Stimulated activated CD4-positive, alpha-beta T cell treated with anti-CD3 and anti-CD28 coated beads, Interleukin-1b, Interleukin-23, amount 100 ng/mL, for 48 hours (primary cell): ENCODE data around the gene AFF3.

Experiments used
- DNase-seq: peaks from one replicate; pipeline ENCODE4 v3.0.0-alpha.2; 2020

AFF3 gene

DNA sequence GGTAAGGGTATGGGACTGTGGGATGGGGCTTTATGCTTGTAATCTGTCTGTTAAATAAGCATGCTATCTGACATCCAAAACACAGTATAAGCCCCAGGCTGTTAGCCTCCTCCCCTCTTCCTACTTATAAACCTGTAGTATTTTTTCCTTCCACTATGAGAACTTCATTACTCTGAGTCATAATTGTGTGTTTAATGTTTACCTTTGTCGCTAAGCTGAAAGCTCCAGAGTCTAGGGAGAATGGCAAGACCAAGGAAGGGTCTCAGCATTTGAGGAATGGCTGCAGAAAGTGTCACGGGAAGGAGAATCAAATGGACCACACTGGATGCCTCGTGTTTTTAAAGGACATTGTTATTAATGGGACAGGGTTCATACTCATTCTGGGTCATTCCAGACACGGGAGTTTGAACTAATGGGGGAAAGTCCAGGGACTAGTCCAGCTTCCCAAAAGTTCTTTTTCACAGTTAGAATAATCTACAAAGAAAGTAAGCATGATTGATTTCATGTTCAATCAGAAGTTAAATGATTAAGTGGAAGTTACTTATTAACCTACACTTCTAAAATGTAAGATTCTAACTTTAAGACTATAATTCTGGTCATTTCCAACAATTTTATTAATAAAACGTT lies 292.2 kb downstream of the AFF3 start:
- DNase-seq: no peak

DNA sequence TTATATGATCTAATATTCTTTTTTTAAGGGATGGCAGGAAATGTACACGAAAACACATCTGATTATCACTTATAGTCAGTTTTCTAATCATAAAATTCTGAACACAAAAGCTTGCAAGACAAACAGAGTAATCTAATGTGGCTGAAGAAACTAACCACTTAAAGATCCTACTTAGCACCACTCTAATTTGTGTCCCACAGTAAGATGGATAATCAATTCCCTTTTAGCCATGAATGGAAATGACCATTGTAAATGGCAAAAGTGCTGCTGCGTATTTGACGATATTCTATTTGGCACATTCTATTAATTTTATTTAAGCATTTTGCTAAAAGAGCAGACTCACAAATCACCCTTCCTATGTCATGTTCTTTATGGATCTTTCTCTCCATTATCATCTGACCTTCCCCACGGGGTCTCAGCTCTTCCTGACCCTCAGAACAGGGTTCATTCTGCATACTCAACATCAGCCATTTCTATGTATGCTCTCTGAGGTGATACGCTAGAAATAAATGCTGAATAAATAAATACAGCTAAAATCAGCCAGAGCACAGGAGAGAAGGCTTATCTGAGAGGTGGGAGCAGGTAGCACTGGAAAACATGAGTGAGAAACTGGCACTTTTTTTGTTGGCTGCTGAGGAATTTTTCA lies 295.8 kb downstream of the AFF3 start:
- no peak for DNase-seq

DNA sequence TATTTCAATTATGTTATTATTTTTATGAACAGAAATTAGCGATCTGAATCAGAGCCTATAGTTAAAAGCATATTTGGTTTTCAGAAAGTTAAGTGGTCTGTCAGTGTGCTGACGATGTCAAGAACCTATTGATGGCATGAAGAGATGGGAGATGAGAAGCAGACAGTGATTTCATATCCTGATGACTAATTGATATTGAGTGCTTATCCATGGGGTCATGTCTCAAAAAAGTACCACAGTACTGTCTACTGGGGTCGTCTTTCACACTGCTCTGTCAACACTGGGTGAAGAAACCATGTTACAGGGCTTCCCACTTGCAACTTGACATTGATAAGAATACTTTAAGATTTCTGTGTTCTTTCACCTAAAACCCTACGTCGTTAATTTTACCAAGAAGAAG lies 297.1 kb downstream of the AFF3 start:
- no peak for DNase-seq

DNA sequence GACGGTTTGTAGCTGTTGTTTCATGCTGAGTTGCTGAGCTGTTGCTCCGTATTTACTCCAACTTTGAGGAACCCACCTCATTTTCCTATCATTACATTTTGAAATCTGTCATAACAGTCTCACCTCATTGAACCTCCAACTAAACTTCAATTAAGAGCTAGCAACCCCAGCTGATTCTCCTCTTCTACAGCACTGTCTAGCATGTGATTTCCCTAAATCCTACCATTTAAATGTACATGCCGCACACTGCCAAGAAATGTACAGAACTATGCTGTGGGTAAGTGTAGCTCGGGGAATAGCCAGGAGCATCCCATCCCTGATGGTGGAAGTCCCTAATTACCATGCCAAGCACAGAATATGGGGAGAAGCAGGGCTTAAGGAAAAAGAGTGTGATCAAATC lies 299.9 kb downstream of the AFF3 start:
- DNase-seq: no peak

DNA sequence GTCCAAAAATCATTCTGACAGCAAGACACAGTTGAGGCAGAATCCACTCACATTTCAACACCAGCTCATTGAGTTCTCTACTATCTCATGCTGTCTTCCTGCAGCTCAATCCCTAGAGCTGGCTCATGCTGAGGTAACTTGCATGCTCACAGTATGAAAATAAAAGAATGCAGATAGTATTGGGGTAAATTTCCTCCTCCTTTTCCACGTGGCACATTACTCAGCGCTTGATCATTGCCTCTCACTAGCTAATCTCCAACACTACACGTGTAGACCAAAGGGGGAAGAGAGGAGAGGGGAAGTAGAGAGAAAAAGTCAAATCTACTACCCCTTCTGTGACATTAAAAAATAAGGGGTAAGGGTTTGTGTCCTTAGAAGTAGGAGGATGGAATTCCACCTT lies 300.6 kb downstream of the AFF3 start:
- no peak for DNase-seq

DNA sequence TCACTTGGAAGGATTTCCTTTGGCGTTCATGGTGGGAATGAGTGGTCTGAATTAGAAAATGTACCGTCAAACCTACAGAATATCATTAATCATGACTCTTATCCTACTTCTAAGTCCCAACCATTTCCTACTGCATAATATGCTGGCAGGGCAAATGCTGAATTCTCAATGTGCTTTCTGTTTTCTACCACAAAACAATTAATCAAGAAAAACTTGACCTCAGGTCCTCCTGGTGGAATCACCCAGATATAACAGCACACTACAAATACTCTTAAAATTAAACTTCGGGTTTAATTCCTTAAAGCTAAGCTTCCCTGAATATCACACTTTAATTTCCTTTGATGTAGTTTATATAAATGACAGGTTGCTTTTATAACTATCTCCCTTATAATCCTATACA lies 301.6 kb downstream of the AFF3 start:
- DNase-seq: no peak

DNA sequence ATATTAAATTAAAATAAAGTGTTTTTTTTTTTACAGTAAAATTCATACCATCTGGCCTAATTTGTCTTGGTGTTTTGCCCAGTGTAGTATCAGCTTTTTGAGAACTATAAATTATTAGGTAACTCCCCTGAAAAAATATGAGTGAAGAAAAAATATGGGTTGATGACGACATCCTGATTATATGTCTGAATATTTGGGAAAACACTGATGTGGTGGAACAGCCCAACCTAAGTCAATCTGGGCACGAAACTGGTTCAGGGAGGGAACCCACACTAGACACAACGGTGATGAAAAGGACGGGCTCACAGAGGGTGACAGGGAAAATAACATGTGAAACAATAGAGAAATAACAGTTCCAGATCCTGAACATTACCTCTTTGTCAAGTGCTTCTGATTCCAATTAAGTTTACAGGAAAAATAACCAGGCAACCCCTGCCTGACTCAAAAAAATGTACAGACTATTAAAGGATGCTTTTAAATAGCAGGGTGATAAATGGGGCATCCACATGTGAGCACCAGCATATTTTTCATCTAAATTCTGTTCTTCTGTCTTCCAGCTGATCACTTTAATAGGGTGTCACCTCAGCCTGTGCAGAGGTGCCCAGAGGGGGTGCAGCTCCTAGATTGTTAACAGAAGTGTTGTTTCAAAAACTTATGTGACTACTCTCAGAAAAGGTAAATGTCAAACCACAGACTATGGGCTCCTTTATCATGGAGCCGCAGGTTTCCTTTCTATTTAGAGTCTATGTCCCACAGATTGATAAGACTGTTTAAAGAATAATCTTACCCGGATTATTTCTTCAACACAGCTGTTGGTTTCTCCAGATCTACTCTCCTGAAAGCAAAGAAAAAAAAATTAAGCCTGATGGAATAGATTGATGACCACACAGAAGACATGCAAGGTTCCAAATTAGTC lies 305.4 kb downstream of the AFF3 start:
- no peak for DNase-seq

DNA sequence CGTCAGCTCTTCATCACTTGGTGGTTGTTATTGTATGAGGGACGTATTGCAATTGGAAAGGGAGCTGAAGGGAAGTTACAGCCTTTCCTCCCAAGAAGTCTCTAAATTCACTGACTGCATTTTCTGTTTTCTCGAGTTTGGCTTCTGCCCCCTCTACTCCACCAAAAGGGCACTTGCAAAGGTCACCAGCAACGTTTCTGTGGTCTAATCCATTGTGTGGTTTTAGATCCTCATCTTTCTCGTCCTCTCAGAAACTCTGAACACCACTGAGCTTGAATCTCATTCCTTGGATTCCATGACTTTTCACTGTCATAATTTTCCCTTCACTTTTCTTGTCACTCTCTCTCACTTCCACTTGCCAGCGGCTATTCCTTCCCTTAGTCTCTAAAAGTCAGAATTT lies 308.0 kb downstream of the AFF3 start:
- DNase-seq: no peak

DNA sequence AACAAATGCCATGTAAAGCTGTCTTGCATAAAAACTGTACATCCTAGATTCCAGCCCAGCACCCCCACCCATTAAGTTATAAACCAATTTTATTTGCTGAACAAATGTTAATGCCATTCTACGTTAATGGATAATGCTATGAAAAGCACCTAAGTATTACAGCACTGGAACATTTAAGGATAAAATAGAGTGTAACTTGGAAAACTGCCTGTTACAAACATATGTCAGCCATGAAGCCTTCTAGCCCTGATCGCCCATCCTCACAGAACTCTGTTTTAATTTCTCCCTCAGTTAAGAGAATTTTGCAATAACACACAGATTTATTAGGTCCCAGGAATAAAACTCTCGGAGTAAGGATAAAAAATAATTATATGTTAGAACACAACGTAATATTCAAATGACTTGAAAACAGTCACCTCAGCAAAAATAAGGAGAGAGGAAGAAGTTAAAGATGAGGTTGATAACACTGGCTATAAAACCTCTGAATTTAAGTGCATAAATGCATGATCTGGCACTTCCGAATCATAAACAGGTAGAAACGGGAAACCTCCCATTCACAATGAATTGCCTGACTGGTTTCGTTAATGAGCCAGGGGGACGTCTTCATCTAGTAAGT lies 308.7 kb downstream of the AFF3 start:
- no peak for DNase-seq

DNA sequence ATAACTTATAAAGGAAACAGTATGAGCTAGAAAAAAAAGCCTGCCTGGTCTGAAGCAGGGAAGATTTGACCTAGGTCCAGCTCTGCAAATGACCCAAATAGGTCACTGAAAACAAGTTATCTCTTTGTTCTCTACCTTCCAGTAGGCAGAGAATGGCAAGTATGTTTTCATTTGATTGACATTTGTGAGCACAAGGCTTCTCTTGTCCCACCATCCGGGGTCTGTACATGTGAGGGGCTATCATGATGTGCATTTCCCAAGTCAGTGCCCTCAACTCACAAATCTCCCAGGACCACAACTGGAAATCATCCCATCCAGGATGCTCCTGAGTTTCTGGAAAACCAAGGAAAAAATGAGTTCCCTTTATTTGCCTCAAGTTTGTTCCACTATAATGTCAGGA lies 309.5 kb downstream of the AFF3 start:
- no peak for DNase-seq

DNA sequence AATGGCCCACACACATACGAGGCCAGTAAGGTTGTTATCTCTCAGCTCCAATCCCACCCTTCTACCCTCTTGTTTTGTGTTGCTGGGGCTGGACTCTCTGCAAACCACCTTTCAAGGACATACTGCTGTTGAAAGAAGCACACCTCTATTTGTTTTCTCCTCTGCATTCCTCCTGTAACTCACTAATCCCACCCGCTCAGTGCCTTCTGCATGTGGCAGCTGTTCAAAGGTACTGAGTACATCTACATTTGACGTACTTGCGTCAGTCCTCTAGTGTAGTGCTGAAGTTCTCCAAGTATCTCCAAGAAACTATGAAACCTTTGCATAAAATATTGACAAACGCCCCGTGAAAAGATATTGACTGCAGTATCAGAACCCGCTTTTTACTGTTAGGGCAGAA lies 310.6 kb downstream of the AFF3 start:
- DNase-seq: no peak

DNA sequence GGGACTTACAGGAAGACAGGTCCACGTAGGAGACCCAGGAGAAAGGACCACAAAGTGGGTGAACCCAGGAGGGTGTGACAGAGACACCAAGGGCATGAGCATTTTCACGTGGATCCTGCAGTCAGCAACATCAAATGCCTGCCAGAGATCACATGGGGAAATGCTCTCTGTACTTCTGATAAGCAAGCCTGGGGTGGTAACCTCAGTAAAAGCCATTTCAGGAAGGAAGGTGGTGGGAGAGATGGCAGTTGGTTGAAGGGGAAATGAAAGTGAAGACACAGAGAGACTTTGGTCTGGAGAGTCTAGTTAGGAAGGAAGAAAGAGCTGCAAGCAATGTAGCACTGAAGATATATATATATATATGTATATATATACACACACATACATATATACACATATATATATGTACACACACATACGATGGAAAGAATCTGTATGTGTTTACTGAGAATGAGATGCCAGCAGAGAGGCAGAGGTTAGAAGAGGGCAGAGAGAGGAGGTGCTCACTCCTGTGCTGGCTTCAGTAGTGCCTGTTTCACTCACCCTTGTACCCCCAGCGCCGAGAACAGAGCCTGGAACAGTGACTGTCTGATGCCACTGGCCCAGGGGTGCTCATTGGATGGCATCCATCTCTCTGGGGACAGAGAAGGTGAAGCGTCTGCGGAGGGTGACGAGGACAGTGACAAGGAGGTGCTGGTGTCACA lies 314.9 kb downstream of the AFF3 start:
- DNase-seq: no peak

DNA sequence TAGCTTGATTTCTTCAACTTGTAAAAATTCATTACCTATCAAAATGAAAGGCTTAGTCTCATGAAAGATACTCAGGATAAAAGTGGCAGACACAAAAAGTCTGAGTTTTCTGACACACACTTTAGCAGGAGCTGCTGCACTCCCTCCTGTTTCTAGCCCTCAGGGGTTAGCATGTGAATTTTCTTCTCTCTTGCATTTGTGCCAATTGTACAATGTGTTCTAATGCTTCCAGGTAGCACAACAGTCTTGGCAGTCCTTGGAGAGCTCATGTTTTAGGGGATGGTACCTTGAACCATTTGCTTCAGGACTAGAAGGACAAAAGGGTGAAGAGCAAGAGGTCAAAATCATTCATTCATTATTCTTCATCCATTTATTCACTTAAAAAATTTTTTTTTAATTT lies 316.8 kb downstream of the AFF3 start:
- no peak for DNase-seq

DNA sequence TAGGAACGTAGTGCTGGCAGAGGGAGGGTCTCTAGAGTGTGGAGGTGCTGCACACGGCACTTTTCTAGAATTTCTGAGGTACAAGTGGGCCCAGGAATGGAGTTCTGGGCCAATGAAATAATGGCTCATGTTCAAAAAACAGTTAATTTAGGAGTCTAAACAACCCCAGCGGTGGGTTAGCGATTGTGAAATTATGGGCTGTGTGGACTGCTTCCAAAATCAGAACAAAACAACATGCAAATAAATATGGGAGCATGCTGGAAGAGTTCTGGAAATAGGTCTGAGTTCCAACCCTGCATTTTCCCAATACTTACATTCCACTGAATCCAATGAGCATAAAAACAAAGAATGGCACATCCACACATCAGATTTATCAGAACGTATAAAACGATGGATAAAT lies 317.6 kb downstream of the AFF3 start:
- no peak for DNase-seq

DNA sequence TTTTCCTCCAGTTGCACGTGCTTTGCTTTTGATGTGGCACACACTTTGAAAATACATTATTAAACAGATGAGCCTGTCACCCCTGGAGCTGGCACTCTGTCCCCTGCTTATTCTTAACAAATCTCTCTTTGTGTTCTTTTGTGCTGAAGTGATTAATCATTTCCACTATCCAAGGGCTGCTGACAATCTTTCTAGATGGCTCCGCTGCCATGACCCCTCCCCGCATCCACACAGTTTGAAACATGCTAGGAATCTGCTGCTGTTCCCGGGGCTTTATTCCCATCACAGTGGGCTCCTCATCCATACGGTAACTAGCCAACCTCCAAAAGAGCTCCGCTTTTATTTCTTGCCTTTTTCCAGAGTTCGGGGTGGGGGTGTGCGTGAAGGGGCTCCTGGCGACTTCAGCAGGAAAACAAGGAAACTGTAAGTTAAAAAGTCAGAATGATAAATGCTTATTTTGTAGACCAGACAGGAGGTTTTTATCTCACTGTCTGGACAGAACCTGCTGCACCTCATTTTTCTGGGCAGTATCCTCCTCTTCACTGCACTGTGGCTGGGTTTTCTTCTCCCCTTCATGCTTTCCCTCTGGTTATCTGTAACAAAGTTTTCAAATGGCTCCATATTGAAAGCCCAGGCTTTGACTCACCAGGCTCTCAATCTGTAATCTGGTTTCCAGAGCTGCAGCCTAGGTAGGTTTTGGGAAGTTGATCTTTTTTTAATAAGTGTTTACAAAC lies 319.7 kb downstream of the AFF3 start:
- no peak for DNase-seq

DNA sequence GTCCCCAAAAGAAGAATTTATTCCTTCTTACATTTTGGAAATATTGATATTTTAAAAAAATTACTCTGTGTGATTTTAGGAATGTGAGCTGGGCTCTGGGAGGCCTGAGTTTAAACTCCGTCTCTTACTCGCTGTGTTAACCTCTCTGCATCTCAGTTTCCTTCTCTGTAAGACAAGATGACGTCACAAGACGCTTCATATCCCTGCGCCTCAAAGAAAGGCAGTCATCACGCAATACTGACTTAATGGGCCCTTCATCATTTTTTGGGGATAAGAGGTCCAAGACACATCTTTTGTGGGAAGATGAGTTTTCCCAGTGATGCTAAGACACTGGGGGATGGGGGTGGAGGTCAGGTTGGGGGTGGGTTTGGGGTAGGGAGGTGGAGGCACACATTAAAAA lies 320.4 kb downstream of the AFF3 start:
- DNase-seq: no peak

DNA sequence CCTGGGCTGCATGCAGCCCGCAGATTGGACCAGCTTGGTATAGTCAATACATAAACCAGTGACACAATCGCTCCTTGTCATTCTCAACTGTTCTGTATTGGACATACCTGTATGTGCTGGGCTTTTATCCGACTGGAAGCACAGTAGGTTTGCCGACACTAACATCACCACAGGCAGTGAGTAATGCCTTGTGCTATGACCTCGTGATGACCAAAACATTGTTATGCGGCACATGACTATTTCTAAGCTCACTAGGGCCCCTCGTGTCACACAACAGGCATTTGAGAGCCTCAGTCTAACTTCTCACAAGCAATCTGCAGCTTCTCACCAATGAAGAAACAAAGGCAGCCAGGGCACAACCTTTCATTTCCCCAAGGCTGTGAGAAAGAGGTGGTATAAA lies 320.8 kb downstream of the AFF3 start:
- DNase-seq: no peak

DNA sequence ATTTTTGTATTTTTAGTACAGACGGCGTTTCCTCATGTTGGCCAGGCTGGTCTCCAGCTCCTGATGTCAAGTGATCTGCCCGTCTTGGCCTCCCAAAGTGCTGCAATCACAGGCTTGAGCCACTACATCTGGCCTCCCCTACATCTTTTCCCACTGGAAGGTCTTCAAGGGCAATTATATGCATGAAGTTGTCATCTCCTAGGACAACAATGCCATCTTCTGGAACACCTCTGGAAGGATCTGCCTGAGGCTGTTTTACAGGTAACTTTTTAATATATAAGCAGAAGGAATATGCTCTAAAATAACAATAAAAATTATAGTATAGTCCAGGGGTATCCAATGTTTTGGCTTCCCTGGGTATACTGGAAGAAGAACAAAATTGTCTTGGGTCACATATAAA lies 321.4 kb downstream of the AFF3 start:
- DNase-seq: no peak

DNA sequence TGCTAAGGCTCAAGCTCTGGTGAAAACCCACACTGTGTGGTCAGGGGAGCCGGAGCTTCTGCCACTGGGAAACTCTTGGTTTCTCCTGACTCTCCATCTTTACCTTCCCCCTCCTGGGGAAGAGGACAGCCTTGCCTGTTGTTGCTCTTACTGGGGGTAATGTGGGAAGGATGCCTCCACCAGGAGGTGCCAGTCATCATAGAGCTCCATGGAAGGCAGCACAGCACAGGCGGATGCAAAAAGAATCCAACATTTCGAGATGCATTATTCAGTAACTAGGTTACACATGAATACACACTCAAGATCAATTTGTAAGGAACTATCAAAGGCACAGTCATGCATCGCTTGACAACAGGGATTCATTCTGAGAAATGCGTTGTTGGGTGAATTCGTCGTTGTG lies 322.6 kb downstream of the AFF3 start:
- DNase-seq: no peak

DNA sequence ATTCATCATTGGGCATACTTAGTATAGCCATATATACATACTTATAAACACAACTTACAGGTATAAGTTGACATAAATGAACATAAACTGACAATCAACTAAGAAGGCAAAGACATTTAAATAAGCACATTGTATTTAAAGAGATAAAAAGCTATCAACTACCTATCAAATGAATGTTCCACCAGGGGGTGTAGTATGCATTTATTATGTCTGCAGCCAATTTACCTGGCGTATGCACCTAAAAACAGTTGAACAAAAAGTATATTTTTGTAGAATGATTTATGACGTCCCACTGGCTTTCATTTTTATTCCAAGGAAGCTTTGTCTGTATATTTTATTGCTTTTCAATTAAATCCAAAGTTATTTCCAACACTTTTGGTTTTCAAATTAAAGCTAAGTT lies 323.5 kb downstream of the AFF3 start:
- DNase-seq: no peak

DNA sequence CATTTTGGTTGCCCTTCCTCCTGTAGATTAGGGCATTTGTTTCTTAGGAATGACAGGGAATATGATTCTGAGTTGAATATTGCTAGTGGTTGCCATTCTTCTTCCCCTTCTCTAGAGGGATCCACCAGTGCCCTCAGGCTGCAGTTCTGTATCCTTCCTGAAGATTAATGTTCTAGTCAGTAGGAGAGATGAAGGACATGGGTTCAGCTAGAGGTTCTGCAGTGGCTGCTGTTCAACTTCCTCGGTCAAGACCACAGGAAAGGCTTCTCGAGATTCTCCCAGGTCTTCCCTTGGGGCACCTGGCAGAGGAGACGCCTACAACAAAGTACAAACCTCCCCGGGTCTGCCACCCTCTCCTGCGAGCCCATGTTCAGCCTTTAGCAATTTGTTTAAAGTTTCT lies 325.5 kb downstream of the AFF3 start:
- DNase-seq: no peak

DNA sequence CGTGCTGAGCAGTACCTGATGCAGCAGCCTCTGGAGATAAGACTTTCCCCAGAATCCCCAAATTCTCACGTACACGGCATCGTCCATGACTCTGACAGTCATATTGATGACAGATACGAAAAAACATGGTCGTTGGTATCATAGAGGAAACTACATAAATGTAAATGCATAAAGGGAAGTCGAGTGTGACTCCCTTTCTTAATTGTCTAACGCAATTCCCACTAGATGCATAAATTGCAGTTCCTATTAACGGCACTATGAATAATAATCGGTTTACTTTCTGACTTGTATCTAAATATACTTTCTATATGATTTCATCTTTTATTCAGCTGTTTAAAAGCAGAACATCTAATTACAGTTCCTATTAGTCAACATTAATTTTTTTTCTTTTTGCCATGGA lies 330.0 kb downstream of the AFF3 start:
- no peak for DNase-seq
